Daoy (cell line): ENCODE results near the gene UCN. TPM values are rescaled to one million over a fixed set of nuclear protein-coding genes. Genes with fewer than 3 reads are reported as not detected.
"Not testable (repeated sequence)": the region's sequence is repeated elsewhere in the genome, so short reads cannot be mapped to it uniquely, and the experiment has no call there.

Experiments
- DNase-seq: peaks from one replicate; pipeline ENCODE4 v3.0.0-alpha.2; 2015; ENCODE audit warnings: low read depth
- total RNA-seq: library from RNA; depleted of rRNA; stranded (reverse); fragments of >200 nt; shearing (Covaris generic); gene quantifications from 2 replicates; pipeline ENCODE4 v1.2.3, GENCODE V29; 2014

UCN gene
- total RNA-seq, 1 experiment from 2014 or later, result 0.11 TPM

GRCh38 chr2:27315122-27315521, 6.9 kb upstream of the UCN start:
- no peak for DNase-seq

DNA sequence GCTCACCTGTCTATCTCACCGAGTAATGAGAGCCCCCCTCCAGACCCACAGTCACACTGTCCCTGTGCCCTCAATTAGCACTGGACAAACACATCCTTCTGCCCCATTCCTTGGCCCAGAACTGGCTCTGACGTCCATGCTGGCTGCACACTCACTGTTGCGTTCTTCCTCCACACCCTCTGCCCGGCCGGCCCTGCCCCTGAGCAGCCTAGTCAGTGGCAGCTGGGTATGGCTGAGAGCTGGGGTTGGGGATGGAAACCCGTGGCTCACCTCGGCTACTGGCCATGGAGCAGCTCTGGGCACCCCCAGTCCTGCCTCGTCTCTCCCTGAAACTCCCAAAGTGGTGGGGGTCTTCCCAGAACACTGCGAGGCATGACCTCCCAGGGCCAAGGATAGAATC, 6.5 kb upstream of the UCN start:
- no peak for DNase-seq

- no peak for DNase-seq
Measured at GRCh38 chr2:27313882-27314645, 5.8 kb upstream of the UCN start.

DNA sequence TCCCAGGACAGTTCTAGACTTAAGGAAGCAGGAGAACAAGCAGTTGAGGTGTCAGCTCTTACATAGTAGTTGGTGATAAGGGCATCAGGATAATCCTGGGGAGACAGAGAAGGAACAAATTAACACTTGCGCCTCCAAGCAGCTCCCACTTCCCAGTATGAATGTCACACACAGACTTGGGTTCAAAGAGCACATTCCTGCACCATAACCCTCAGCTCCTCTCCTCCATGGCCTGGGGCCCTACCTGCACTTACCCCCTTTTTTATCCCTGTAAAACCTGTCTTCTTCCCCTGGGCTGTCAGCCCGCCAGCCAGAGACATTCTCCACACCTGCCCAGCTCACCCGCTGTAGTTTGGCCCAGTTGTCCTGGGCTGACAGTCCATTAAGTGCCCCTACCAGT, 3.9 kb upstream of the UCN start:
- no peak for DNase-seq

- no peak for DNase-seq
Measured at GRCh38 chr2:27309651-27310050, 1.4 kb upstream of the UCN start.

DNA sequence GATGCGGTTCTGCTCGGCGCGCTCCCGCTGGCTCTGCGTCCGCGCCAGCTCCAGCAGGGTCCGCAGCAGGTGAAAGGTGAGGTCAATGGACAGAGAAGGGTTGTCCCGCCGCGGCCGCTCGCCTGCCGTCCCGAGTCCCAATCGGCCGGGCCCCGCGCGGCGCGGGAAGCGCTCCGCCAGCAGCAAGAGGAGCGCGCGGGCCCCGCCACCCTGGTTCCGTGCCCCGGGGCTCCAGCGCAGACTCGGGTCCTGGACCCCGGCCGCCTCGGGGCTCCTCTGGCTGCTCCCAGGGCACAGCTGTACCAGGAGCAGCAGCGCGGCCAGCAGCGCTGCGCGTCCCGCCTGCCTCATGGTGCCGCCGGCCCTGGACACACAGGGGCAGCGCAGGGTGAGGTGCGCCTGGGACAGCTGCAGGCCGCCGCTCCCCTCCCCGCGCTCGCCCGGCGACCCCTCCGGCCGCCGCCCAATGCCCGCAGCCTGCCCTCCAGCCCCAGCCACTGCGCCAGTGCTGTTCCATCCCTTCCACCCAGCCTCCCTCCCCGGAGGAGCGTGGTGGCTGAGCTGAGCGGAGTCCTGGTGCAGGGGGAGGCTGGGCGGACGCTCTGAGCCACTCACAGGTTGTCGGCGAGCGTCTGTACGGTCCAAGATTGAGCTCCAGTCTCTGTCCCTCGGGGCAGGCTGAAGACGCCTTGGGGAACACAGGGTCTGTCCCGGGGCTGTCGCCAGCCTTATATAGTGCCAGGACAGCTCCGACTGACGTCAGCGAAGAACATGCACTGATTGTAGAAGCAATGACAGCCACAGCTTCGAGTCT, 493 bp downstream of the UCN start:
- peak; percentile 36 for DNase-seq

DNA sequence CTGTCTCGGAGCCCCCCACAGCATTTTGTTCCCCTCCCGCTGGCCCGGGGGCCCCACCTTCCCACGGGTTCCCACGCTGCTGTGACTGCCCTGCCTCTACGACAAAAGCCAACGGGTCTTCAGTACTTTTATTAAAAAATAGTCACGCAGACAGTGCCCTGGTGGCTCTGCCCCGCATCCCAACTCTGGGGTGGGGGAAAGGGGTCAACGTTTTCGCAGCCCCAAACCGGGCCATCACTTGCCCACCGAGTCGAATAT, 1.0 kb downstream of the UCN start:
- no peak for DNase-seq

- DNase-seq, result peak; percentile 39
Measured at GRCh38 chr2:27306573-27307286, 1.5 kb downstream of the UCN start.

- no peak for DNase-seq
Measured at GRCh38 chr2:27306136-27306535, 2.1 kb downstream of the UCN start.

DNA sequence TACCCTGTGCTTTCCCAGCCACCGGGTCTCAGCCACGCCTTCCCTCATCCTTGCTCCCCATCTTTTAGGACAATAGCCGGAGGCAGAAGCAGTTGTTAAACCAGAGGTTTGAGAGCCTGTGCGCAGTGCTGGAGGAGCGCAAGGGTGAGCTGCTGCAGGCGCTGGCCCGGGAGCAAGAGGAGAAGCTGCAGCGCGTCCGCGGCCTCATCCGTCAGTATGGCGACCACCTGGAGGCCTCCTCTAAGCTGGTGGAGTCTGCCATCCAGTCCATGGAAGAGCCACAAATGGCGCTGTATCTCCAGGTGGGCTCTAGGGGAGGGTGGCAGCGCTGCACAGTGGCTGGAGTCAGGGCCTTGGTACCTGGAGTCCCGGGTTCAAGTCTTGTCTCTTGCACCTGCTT, 2.7 kb downstream of the UCN start:
- DNase-seq, result no peak

DNA sequence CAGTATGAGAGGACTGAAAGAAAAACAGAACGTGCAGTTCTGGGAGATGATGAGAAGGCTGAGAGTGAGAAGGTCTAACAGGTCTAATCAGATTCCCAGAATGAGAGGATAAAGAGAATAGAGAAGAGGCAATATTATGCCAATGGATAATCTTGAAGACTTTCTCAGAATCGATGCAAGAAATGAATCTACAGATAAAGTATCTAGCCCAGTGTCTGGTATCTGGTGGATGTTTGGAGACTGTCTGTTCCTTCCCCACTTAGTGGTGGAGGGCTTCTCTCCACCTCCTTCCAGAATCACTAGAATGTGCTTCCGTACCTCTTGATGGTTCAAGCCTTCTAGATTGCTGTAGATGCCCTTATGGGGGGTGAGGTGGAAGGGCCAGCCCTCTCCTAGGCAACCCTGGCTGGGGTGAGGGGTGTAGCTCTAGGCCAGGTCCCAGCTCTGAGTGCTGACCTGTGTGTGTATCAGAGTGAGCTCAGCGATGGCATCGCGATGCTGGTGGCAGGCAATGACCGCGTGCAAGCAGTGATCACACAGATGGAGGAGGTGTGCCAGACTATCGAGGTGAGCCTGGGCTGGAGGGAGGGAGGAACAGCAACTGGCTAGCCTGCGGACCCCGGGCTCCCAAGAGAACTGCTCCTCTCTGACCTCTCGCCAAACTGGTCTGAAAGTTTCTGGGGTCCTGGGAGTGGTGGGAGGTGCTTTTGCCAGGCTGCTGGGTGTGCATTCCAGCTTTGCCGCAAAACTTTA, 3.6 kb downstream of the UCN start:
- DNase-seq, result no peak

- DNase-seq, result peak; percentile 65
Measured at GRCh38 chr2:27303093-27304025, 4.9 kb downstream of the UCN start.

DNA sequence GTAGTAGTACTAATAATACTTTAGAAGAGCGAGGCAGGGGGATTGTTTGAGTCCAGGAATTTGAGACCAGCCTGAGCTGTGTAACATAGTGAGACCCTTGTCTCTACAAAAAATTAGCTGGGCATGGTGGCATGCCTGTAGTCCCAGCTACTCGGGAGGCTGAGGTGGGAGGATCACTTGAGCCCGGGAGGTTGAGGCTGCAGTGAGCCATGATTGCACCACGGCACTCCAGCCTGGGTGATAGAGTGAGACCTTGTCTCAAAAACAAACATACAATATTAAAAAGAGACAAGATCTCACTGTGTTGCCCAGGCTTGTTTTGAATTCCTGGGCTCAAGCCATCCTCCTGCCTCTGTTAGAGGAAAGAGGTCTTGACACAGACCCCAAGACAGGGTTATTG, 7.6 kb downstream of the UCN start:
- DNase-seq, result not testable (repeated sequence)

GRCh38 chr2:27298391-27299080, 9.7 kb downstream of the UCN start:
- DNase-seq, result no peak

- DNase-seq, result no peak
Measured at GRCh38 chr2:27297195-27297594, 11.1 kb downstream of the UCN start.

GRCh38 chr2:27296481-27296880, 11.8 kb downstream of the UCN start:
- no peak for DNase-seq

- no peak for DNase-seq
Measured at GRCh38 chr2:27294928-27295327, 13.3 kb downstream of the UCN start.

DNA sequence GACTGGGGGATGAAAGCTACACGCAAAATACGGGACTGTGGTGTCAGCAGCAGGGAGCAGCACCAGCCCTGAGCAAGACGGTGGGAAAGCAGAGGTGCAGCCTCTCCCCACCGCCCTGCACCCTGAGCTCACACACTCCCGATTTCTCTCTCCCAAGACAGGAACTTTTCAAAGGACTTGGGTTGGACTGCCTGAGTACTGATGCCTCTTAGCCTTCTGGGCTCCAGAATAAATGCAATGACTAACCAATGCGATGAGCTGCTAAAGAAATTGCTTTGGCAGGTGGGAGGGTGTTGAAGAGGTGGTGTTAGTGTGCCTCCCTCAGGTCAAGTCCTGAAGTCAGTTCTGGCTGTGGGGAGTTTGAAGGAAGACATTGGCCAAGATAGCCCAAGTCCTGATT, 16.4 kb downstream of the UCN start:
- DNase-seq, result peak; percentile 34

GRCh38 chr2:27290549-27290948, 17.7 kb downstream of the UCN start:
- no peak for DNase-seq

GRCh38 chr2:27288610-27289009, 19.6 kb downstream of the UCN start:
- no peak for DNase-seq
